Neural progenitor cell (in vitro differentiated cells): ENCODE measurements around the gene DUS3L. TPM values are rescaled to one million over a fixed set of nuclear protein-coding genes. Genes with fewer than 3 reads are reported as not detected.

Experiments used
- DNase-seq: peaks from one replicate; pipeline ENCODE4 v3.0.0-alpha.2; 2016; ENCODE audit warnings: low spot score
- H2AFZ ChIP-seq: fragments of 200-600 bp; sonication (generic); replicated peaks from 2 replicates; pipeline ENCODE4 v1.6.1; 2016; ENCODE audit warnings: antibody characterized with exemption
- H3F3A ChIP-seq: fragments of 200-600 bp; sonication (generic); 2 replicates; pipeline ENCODE4 v1.6.1; 2016; ENCODE audit warnings: antibody characterized with exemption, low read depth
- H3K27ac ChIP-seq: fragments of 200-600 bp; sonication (generic); 2 replicates; pipeline ENCODE4 v1.5.1; 2016; ENCODE audit warnings: mild to moderate bottlenecking
- H3K27me3 ChIP-seq: fragments of 200-600 bp; sonication (generic); 2 replicates; pipeline ENCODE4 v1.6.1; 2016; ENCODE audit warnings: mild to moderate bottlenecking, moderate library complexity
- H3K36me3 ChIP-seq: fragments of 200-600 bp; sonication (generic); 2 replicates; pipeline ENCODE4 v1.5.1; 2016
- H3K4me1 ChIP-seq: fragments of 200-600 bp; sonication (generic); 2 replicates; pipeline ENCODE4 v1.6.1; 2016; ENCODE audit warnings: mixed run types
- H3K4me2 ChIP-seq: fragments of 200-600 bp; sonication (generic); 2 replicates; pipeline ENCODE4 v1.6.1; 2016
- H3K4me3 ChIP-seq: fragments of 200-600 bp; sonication (generic); 2 replicates; pipeline ENCODE4 v1.5.1; 2016
- H3K79me2 ChIP-seq: fragments of 200-600 bp; sonication (generic); 2 replicates; pipeline ENCODE4 v1.6.1; 2016; ENCODE audit warnings: low read depth
- H3K9ac ChIP-seq: fragments of 200-600 bp; sonication (generic); 2 replicates; pipeline ENCODE4 v1.6.1; 2016
- H3K9me3 ChIP-seq: fragments of 200-600 bp; sonication (generic); 2 replicates; pipeline ENCODE4 v1.5.1; 2016; ENCODE audit warnings: low read depth
- H4K20me1 ChIP-seq: fragments of 200-600 bp; sonication (generic); 2 replicates; pipeline ENCODE4 v1.6.1; 2016; ENCODE audit warnings: low read depth
- H3K27ac Mint-ChIP-seq: 3 replicates; pipeline ENCODE4 v1.8.0; 2021; ENCODE audit warnings: mixed read lengths
- H3K27me3 Mint-ChIP-seq: 2 replicates; pipeline ENCODE4 v1.8.0; 2022; ENCODE audit warnings: low read depth, mild to moderate bottlenecking, inconsistent platforms, moderate library complexity, mixed read lengths; ENCODE audit not compliant: insufficient read depth
- H3K36me3 Mint-ChIP-seq: 3 replicates; pipeline ENCODE4 v1.8.0; 2021; ENCODE audit warnings: mixed read lengths
- H3K4me1 Mint-ChIP-seq: 3 replicates; pipeline ENCODE4 v1.8.0; 2021; ENCODE audit warnings: mixed read lengths
- H3K4me3 Mint-ChIP-seq: 3 replicates; pipeline ENCODE4 v1.8.0; 2021; ENCODE audit warnings: mild to moderate bottlenecking, moderate library complexity, mixed read lengths
- H3K9me3 Mint-ChIP-seq: 3 replicates; pipeline ENCODE4 v1.8.0; 2020; ENCODE audit warnings: mixed read lengths
- EZH2 ChIP-seq: fragments of 200-600 bp; sonication (generic); IDR thresholded peaks from 2 replicates; pipeline ENCODE4 v1.6.1; 2017; ENCODE audit warnings: antibody characterized with exemption, mild to moderate bottlenecking, moderate library complexity
- EZH2phosphoT487 ChIP-seq: fragments of 200-600 bp; sonication (generic); IDR thresholded peaks from 2 replicates; pipeline ENCODE4 v1.6.1; 2017; ENCODE audit warnings: antibody characterized with exemption
- total RNA-seq: library from RNA; depleted of rRNA; stranded (reverse); fragments of >200 nt; gene quantifications from 2 replicates; pipeline ENCODE4 v1.2.3, GENCODE V29; 2015; ENCODE audit warnings: low replicate concordance
- TF ChIP-seq, protein P1 (sequence below): fragments of 200-600 bp; sonication (generic); IDR thresholded peaks from 2 replicates; pipeline ENCODE4 v1.5.1; 2017; ENCODE audit warnings: antibody characterized with exemption, mild to moderate bottlenecking

The DUS3L gene, protein sequence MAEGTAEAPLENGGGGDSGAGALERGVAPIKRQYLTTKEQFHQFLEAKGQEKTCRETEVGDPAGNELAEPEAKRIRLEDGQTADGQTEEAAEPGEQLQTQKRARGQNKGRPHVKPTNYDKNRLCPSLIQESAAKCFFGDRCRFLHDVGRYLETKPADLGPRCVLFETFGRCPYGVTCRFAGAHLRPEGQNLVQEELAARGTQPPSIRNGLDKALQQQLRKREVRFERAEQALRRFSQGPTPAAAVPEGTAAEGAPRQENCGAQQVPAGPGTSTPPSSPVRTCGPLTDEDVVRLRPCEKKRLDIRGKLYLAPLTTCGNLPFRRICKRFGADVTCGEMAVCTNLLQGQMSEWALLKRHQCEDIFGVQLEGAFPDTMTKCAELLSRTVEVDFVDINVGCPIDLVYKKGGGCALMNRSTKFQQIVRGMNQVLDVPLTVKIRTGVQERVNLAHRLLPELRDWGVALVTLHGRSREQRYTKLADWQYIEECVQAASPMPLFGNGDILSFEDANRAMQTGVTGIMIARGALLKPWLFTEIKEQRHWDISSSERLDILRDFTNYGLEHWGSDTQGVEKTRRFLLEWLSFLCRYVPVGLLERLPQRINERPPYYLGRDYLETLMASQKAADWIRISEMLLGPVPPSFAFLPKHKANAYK
- total RNA-seq: 20.7 and 27.6 TPM in 2 replicates

DNA sequence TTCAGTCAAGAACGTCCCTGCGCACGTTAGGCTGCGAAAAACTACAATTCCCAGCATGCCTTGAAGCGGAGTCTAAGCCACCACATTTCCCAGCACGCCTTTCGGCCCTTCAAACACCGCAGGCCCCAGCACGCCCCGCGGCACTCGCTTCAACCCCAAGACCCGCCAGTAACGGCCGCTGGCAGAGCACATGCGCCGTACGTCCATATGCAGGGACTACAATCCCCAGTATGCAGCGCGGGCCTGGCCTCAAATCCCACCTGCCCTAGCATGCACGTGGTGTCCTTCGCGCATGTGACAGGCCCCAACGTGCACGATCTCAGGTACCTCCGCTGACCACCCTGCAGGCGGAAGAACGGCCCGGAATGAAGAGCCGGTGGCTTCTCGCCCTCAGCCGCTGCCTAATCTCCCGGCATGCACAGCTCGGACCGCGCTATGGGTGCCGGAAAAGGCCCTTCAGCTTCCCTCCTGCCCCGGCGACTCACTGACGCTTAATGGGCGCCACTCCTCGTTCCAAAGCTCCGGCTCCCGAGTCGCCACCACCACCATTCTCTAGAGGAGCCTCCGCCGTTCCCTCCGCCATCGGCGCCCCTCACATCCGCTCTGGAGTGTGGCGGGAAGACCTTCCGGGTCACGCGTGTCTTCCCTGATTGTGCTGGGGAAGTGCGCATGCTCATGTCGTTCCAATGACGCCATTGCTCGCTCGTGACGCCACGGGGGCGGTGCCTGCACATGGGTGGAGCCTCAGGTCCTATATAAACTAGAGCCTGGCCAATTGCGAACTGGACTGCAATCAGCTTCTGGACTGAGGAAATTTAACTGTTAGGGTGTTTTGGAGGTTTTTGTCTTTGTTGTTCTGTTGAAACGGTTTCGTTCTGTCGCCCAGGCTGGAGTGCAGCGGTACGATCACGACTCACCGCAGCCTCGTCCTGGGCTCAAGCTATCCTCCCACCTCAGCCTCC is at the start of gene DUS3L:
Gene DUS3L, minus strand, starts transcription at position 605 of the 962 bp plus-strand sequence. Its CDS starts 22 bp downstream, at position 583.
- Histone ChIP-seq H3K27ac (peak within 1 kb of the TSS; percentile 77), H3K79me2 (peaks cover 2% of the 10 kb centered on the region), H3K4me3 (peak within 1 kb of the TSS; percentile 67), H3K27me3 (no peaks in the 10 kb centered on the region), H3K9ac (peak within 1 kb of the TSS; percentile 40), H3K36me3 (no peaks in the 10 kb centered on the region), H3F3A (peaks cover 20% of the 10 kb centered on the region), H3K9me3 (no peaks in the 10 kb centered on the region), H3K4me2 (peak within 1 kb of the TSS; percentile 77), H2AFZ (peak within 1 kb of the TSS; percentile 86), H4K20me1 (no peaks in the 10 kb centered on the region), H3K4me1 (no peaks in the 10 kb centered on the region)
- H3K27me3 Mint-ChIP-seq: peaks cover 14% of the 10 kb centered on the region
- no peak for TF ChIP-seq EZH2
- TF ChIP-seq, protein P1, sequence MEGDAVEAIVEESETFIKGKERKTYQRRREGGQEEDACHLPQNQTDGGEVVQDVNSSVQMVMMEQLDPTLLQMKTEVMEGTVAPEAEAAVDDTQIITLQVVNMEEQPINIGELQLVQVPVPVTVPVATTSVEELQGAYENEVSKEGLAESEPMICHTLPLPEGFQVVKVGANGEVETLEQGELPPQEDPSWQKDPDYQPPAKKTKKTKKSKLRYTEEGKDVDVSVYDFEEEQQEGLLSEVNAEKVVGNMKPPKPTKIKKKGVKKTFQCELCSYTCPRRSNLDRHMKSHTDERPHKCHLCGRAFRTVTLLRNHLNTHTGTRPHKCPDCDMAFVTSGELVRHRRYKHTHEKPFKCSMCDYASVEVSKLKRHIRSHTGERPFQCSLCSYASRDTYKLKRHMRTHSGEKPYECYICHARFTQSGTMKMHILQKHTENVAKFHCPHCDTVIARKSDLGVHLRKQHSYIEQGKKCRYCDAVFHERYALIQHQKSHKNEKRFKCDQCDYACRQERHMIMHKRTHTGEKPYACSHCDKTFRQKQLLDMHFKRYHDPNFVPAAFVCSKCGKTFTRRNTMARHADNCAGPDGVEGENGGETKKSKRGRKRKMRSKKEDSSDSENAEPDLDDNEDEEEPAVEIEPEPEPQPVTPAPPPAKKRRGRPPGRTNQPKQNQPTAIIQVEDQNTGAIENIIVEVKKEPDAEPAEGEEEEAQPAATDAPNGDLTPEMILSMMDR: no peak
- peak within 1 kb of the TSS; percentile 99 for H3K4me3 Mint-ChIP-seq
- H3K27ac Mint-ChIP-seq: peak within 1 kb of the TSS; percentile 94
- no peaks in the 10 kb centered on the region for H3K9me3 Mint-ChIP-seq
- H3K4me1 Mint-ChIP-seq: peaks cover 13% of the 10 kb centered on the region
- H3K36me3 Mint-ChIP-seq: peaks cover 15% of the 10 kb centered on the region
- peak; percentile 99 for DNase-seq

DNA sequence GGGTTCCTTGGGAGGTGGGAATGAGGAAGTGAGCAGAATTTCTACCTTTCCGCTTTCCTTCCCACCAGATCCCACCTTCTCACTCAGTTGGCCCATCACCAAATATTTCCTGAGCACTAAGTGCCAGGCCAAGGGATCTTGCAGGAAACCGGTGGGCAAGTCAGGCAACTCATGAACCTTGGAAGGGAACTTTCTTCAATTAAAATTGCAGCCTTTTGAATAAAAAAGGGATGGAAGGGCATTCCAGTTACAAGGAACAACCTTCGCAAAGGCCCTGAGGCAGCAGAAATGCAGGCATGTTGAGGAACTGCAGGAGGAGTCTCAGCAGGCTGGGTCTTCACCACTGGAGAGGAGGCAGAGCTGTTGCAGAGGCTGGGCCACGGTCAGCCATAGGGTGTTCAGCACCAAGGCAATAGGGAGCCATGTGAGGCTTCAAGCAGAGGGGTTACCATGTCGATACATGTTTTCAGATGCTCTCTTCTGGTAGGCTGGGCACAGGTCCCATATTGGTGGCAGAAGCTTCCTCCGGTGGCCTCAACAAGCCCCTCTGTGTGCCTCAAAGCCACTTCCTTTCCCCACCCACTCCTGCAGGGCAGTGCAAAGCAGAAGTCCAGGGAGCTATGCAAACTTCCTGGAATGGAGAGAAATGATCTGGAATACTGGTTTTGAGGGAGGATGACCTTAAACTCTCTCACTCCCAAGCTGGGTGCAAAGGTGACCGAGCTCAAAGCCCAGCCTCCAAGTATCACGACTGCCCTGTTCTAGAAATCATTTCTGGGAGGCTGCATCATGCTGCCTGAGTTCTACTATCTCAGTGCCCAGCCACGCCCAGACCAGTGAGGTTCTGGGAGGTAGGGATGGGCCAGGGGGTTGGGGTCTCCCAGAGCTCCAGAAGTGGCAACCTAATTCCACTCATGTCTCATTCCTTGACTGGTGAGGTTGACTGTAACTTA is 48.4 kb upstream of the DUS3L start, which contains the start of gene FUT6:
Gene FUT6, minus strand, starts transcription at position 638 of the 953 bp plus-strand sequence. CDS start 7,135 bp downstream, outside the sequence.
- Histone ChIP-seq H3K4me3 (no peak within 1 kb of the TSS), H3K9me3 (no peaks in the 10 kb centered on the region), H2AFZ (no peak within 1 kb of the TSS), H3K4me2 (no peak within 1 kb of the TSS), H3F3A (no peaks in the 10 kb centered on the region), H3K9ac (no peak within 1 kb of the TSS), H3K27ac (no peak within 1 kb of the TSS), H3K36me3 (no peaks in the 10 kb centered on the region), H4K20me1 (no peaks in the 10 kb centered on the region), H3K4me1 (no peaks in the 10 kb centered on the region), H3K79me2 (no peaks in the 10 kb centered on the region), H3K27me3 (peaks cover 16% of the 10 kb centered on the region)
- Mint-ChIP-seq H3K27me3 (peaks cover 10% of the 10 kb centered on the region), H3K4me3 (peak within 1 kb of the TSS; percentile 15), H3K27ac (no peak within 1 kb of the TSS), H3K9me3 (no peaks in the 10 kb centered on the region), H3K4me1 (no peaks in the 10 kb centered on the region), H3K36me3 (no peaks in the 10 kb centered on the region)
- no peak for TF ChIP-seq EZH2phosphoT487
- TF ChIP-seq, protein P1: no peak
- no peak for DNase-seq
